Nephron (organoid): ENCODE data around the gene LGSN.
"Not testable (repeated sequence)": the region's sequence is repeated elsewhere in the genome, so short reads cannot be mapped to it uniquely, and the experiment has no call there.

ENCODE experiments used
- H3K27ac Mint-ChIP-seq, 3 experiments: 2 replicates each; pipeline ENCODE4 v1.8.0; 2020; ENCODE audit warnings: mixed read lengths in 3 of 3, mild to moderate bottlenecking in 2 of 3, moderate library complexity in 1 of 3
- H3K27me3 Mint-ChIP-seq: 2 replicates; pipeline ENCODE4 v1.8.0; 2021; ENCODE audit warnings: low read depth, mild to moderate bottlenecking, moderate library complexity, mixed read lengths
- H3K36me3 Mint-ChIP-seq: 2 replicates; pipeline ENCODE4 v1.8.0; 2020; ENCODE audit warnings: low read depth, mixed read lengths
- H3K4me1 Mint-ChIP-seq: 2 replicates; pipeline ENCODE4 v1.8.0; 2020; ENCODE audit warnings: mixed read lengths
- H3K4me3 Mint-ChIP-seq, 3 experiments: 2 replicates each; pipeline ENCODE4 v1.8.0; 2020; ENCODE audit warnings: mild to moderate bottlenecking in 3 of 3, mixed read lengths in 3 of 3, moderate library complexity in 2 of 3
- H3K9me3 Mint-ChIP-seq: 2 replicates; pipeline ENCODE4 v1.8.0; 2020; ENCODE audit warnings: mixed read lengths
- TF ChIP-seq, protein P1 (sequence below), 3 experiments: fragments of 200-600 bp; sonication (generic); IDR thresholded peaks; one replicate each; pipeline ENCODE4 v1.5.0; 2021; ENCODE audit warnings: antibody characterized with exemption in 3 of 3; ENCODE audit not compliant: unreplicated experiment in 3 of 3

LGSN gene

DNA sequence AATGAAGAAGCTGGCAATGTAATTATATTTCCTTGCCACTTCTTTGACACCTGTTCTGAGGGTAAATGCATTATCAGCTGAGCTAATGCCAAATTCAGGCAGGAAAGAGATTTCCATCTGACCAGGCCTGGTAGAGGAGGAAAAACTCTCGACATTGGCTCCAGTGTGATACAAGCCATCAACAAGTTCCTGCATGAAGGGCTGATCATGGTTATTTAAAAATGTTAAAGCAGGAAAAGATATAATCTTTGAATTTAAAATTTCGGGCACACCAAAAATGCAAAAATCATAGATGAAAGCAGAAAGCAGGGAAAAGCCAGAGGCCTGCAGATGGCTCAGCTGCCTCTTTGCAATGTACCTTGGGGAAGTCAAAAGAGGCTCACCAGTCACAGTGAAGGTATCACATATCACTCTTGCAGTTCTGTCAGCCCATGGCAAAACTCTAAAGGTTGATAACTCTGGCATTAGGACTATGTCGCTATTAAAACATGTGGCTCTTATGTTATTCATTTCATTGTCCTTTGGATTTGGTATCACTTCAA lies 39.1 kb downstream of the LGSN start:
- Mint-ChIP-seq H3K27ac (no peak overlapping the region), H3K9me3 (no peaks in the 10 kb centered on the region)

DNA sequence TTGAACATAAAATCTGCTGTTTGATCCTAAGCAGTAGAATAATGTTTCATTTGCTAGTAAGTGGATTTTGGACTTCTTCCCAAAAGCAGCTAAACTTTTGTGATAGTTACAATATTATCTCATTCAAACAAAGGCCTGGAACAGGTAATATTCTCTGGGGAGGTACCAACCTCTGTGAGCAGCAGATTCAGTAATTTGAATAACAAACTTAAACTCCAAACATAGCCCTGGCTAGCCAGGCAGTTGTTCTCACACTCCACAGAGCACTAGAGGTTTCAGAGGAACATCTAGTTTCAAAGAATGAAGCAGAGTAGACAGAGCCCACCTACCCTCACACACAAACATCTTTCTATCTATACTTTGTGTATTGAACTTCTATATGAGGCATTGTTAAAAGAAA lies 40.9 kb downstream of the LGSN start:
- Mint-ChIP-seq H3K36me3 (no peaks in the 10 kb centered on the region), H3K27me3 (peaks cover 3% of the 10 kb centered on the region), H3K27ac (no peak overlapping the region), H3K4me1 (peaks cover 12% of the 10 kb centered on the region), H3K4me3 (no peak overlapping the region), H3K9me3 (peaks cover 2% of the 10 kb centered on the region)
- TF ChIP-seq, protein P1, sequence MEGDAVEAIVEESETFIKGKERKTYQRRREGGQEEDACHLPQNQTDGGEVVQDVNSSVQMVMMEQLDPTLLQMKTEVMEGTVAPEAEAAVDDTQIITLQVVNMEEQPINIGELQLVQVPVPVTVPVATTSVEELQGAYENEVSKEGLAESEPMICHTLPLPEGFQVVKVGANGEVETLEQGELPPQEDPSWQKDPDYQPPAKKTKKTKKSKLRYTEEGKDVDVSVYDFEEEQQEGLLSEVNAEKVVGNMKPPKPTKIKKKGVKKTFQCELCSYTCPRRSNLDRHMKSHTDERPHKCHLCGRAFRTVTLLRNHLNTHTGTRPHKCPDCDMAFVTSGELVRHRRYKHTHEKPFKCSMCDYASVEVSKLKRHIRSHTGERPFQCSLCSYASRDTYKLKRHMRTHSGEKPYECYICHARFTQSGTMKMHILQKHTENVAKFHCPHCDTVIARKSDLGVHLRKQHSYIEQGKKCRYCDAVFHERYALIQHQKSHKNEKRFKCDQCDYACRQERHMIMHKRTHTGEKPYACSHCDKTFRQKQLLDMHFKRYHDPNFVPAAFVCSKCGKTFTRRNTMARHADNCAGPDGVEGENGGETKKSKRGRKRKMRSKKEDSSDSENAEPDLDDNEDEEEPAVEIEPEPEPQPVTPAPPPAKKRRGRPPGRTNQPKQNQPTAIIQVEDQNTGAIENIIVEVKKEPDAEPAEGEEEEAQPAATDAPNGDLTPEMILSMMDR (IDR thresholded peaks at IDR 0.05; ENCODE audit: unreplicated experiment in 3 of 3), result no peak

More for the DNA sequence above, 39.1 kb downstream of the LGSN start:
- peaks cover 12% of the 10 kb centered on the region for H3K4me1 Mint-ChIP-seq
- no peaks in the 10 kb centered on the region for H3K36me3 Mint-ChIP-seq
- H3K4me3 Mint-ChIP-seq, result no peak overlapping the region
- H3K27me3 Mint-ChIP-seq, result peaks cover 3% of the 10 kb centered on the region
- TF ChIP-seq, protein P1 (IDR thresholded peaks at IDR 0.05; ENCODE audit: unreplicated experiment in 3 of 3), result no peak

DNA sequence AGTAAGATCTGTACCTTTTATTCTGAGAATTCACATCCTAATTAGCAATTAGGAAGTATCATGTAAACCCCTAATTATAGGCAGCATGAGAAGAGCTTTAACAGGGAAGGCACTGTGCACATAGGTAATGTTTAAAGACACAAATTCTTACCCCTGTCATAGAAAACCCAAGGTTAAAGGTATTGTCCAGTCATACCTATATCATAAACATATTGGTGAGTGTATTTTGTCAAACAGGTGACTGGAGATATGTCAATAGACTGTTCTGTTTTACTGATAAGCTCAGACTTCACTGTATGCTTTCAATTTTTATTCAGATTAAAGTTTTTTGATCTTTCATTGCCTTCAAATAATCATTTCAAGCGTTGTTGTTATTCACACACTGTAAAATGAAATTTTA lies 43.8 kb downstream of the LGSN start:
- H3K4me1 Mint-ChIP-seq, result peaks cover 4% of the 10 kb centered on the region
- H3K27ac Mint-ChIP-seq, result no peak overlapping the region
- TF ChIP-seq, protein P1 (IDR thresholded peaks at IDR 0.05; ENCODE audit: unreplicated experiment in 3 of 3), result no peak
- no peak overlapping the region for H3K4me3 Mint-ChIP-seq
- peaks cover 2% of the 10 kb centered on the region for H3K9me3 Mint-ChIP-seq
- no peaks in the 10 kb centered on the region for H3K36me3 Mint-ChIP-seq
- peaks cover 7% of the 10 kb centered on the region for H3K27me3 Mint-ChIP-seq

DNA sequence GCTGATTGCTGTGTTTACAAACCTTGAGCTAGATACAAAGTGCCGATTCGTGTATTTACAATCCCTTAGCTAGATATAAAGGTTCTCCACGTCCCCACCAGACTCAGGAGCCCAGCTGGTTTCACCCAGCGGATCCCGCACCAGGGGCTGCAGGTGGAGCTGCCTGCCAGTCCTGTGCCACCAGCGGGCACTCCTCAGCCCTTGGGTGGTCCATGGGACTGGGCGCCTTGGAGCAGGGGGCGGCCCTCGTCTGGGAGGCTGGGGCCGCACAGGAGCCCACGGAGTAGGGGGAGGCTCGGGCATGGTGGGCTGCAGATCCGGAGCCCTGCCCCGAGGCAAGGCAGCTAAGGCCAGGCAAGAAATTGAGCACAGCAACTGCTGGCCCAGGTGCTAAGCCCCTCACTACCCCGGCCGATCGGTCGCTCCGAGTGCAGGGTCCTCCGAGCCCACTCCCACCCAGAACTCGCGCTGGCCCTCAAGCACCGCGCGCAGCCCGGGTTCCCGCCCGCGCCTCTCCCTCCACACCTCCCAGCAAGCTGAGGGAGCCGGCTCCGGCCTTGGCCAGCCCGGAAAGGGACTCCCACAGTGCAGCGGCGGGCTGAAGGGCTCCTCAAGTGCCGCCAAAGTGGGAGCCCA lies 44.9 kb downstream of the LGSN start:
- not testable (repeated sequence) for H3K9me3 Mint-ChIP-seq, H3K36me3 Mint-ChIP-seq, H3K27ac Mint-ChIP-seq, H3K4me3 Mint-ChIP-seq, H3K4me1 Mint-ChIP-seq, H3K27me3 Mint-ChIP-seq

DNA sequence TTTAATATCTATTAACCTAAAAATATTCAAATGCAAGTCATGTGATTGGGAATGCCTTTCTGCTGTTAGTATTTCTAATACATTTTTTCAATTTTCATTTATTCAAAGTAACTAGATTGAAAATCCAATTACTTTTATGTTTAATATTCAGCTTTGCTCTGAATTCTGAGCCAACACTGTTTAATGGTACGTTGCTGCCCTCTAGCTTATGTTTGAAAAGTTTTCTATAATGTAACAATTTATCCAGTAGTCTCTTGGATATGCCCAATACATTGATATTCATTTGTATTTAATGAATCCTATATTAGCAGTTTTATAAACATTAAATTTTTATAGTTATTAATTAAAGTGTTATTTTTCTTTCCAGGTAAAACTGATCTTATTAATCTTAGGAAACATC lies 47.4 kb downstream of the LGSN start:
- Mint-ChIP-seq H3K9me3 (peaks cover 2% of the 10 kb centered on the region), H3K27me3 (peaks cover 4% of the 10 kb centered on the region), H3K27ac (peak overlapping the region in 2 of 3 experiments; percentile 55 to 68), H3K36me3 (no peaks in the 10 kb centered on the region), H3K4me1 (peaks cover 21% of the 10 kb centered on the region), H3K4me3 (no peak overlapping the region)
- TF ChIP-seq, protein P1 (IDR thresholded peaks at IDR 0.05; ENCODE audit: unreplicated experiment in 3 of 3), result peak; percentile 43 to 57 (median 56)

DNA sequence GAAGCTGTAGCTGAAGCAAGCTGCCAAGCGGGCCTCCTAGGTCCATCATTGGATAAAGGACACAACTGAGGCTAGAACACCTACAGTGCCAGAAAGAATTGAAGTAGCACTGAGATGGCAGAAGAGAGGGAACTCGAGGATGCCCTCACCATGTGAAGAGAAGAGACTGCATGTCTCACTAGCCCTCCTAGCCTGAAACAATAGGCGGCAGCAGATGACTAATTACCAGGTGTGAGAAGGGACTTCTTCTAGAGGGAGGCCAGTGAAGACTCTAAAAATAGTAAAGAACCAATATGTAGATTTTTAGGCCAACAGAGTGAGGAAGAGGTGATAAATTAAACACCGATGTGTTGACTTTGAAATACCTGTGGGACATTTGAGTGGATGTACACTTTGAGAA lies 50.3 kb downstream of the LGSN start:
- Mint-ChIP-seq H3K36me3 (no peaks in the 10 kb centered on the region), H3K27ac (peak overlapping the region in 1 of 3 experiments; percentile 18), H3K4me3 (no peak overlapping the region), H3K9me3 (peaks cover 2% of the 10 kb centered on the region), H3K4me1 (peaks cover 25% of the 10 kb centered on the region), H3K27me3 (peaks cover 4% of the 10 kb centered on the region)
- TF ChIP-seq, protein P1 (IDR thresholded peaks at IDR 0.05; ENCODE audit: unreplicated experiment in 3 of 3), result no peak
